NCI-H2081 (cell line): ENCODE measurements around the gene M1AP.

Experiments used
- DNase-seq, 2 experiments: peaks; one replicate each; lab custom pipeline; 2025; lab: John Stamatoyannopoulos, UW

M1AP gene

GRCh38 chr2:74546004-74546403 lies 102.1 kb downstream of the M1AP start:
- DNase-seq: no peak

- no peak for DNase-seq
Observed at GRCh38 chr2:74544634-74545033, 103.5 kb downstream of the M1AP start.

GRCh38 chr2:74542978-74543377 lies 105.2 kb downstream of the M1AP start:
- no peak for DNase-seq

- DNase-seq: no peak
Observed at GRCh38 chr2:74540291-74540690, 107.8 kb downstream of the M1AP start.

- no peak for DNase-seq
Observed at GRCh38 chr2:74538881-74539339, 109.2 kb downstream of the M1AP start.

GRCh38 chr2:74537140-74537539 lies 111.0 kb downstream of the M1AP start:
- DNase-seq: no peak

- DNase-seq: no peak
Observed at GRCh38 chr2:74536166-74536950, 111.8 kb downstream of the M1AP start.

GRCh38 chr2:74535440-74535965 lies 112.6 kb downstream of the M1AP start:
- DNase-seq: no peak

GRCh38 chr2:74534411-74534810 lies 113.7 kb downstream of the M1AP start:
- no peak for DNase-seq

- no peak for DNase-seq
Observed at GRCh38 chr2:74533464-74533863, 114.7 kb downstream of the M1AP start.

GRCh38 chr2:74532222-74532621 lies 115.9 kb downstream of the M1AP start:
- DNase-seq: no peak

- DNase-seq: no peak
Observed at GRCh38 chr2:74531666-74532065, 116.5 kb downstream of the M1AP start.

- DNase-seq: no peak
Observed at GRCh38 chr2:74530239-74531187, 117.6 kb downstream of the M1AP start.

- peak; percentile 99 for DNase-seq
Observed at GRCh38 chr2:74529357-74530238, 118.5 kb downstream of the M1AP start, which contains the start of the genes AUP1 and HTRA2. TSS of gene AUP1 (minus strand) at chr2:74529706. CDS start at chr2:74529629, 77 bp downstream. TSS of gene HTRA2 (plus strand) at chr2:74529933. CDS start at chr2:74530007, 74 bp downstream.

GRCh38 chr2:74528600-74529356 lies 119.4 kb downstream of the M1AP start:
- no peak for DNase-seq

GRCh38 chr2:74527741-74528140 lies 120.4 kb downstream of the M1AP start:
- DNase-seq: no peak

- DNase-seq: no peak
Observed at GRCh38 chr2:74526649-74527230, 121.4 kb downstream of the M1AP start.

GRCh38 chr2:74525717-74526648 lies 122.1 kb downstream of the M1AP start, which contains the start of gene DQX1:
TSS of gene DQX1 (minus strand) at chr2:74526231. CDS start at chr2:74525729, 502 bp downstream.
- DNase-seq: no peak
